Measurements from ENCODE around the gene ZNF746. TPM values are rescaled to one million over a fixed set of nuclear protein-coding genes. Genes with fewer than 3 reads are reported as not detected.

ZNF746 gene
- total and polyA plus RNA-seq, 2 donors (not counting 3 experiments of a cell fraction or from before 2014, with no cell fraction given): 10.5 to 20.8 TPM

GRCh38 chr7:149498811-149499210, 1.2 kb upstream of the ZNF746 start:
- dilution Hi-C loops (cut with MboI; ENCODE audit: extremely low pct_ligation_motif_present, low sequenced_read_pairs): no loop called here
- CTCF ChIA-PET: interaction anchor here (0.7 to 1.0 kb wide), 2 partner anchors 189 to 237 kb away, joined by 3 read pairs; partner anchors contain the start of gene ZNF783

More at GRCh38 chr7:149498811-149499210, 1.2 kb upstream of the ZNF746 start:
- Histone ChIP-seq H3K4me1 (ENCODE audit: control insufficient read depth, extremely low read depth, insufficient read depth, low read length) (peaks cover 11% of the 10 kb centered on the region), H3K4me3 (replicated peaks in 1 of 3; ENCODE audit: insufficient read depth in 1 of 3, low read depth in 1 of 3, low read length in 3 of 3) (no peak overlapping the region), H3K4me2 (ENCODE audit: insufficient read depth, low read length) (no peak overlapping the region), H2AFZ (ENCODE audit: low read depth, low read length) (no peak overlapping the region), H3K36me3 (ENCODE audit: control insufficient read depth in 2 of 2, extremely low read depth in 1 of 2, insufficient read depth in 2 of 2, low read length in 2 of 2) (peaks cover under 1 to 2% of the 10 kb centered on the region in 2 experiments), H3K27ac (ENCODE audit: insufficient read depth, low read depth, low read length) (no peak overlapping the region), H3K79me2 (ENCODE audit: control insufficient read depth, insufficient read depth, low read length) (peaks cover 24% of the 10 kb centered on the region), H3K9ac (replicated peaks; ENCODE audit: extremely low read depth, insufficient read depth, low read length) (no peak overlapping the region), H3K9me1 (replicated peaks; ENCODE audit: control insufficient read depth, extremely low read depth, insufficient read depth, low read length) (no peaks in the 10 kb centered on the region), H3K27me3 (ENCODE audit: control insufficient read depth in 2 of 2, insufficient read depth in 2 of 2, low read length in 2 of 2) (peaks cover 5 to 15% of the 10 kb centered on the region in 2 experiments), H4K20me1 (replicated peaks; ENCODE audit: control insufficient read depth, extremely low read depth, insufficient read depth, low read length) (no peaks in the 10 kb centered on the region), H3K9me3 (replicated peaks; ENCODE audit: control insufficient read depth, insufficient read depth, low read length) (no peaks in the 10 kb centered on the region)
- intact Hi-C loops (cut with micrococcal nuclease): loop anchor here (5.0 to 10.0 kb wide), 4 partner anchors 243 to 474 kb away; partner anchors contain the start of genes PDIA4, ZNF398 and ZNF425
- no peak for DNase-seq (ENCODE audit: low read depth, low spot score)
- POLR2A ChIA-PET: no interaction called here
- no TSS peak for BruUV-seq (replicated peaks)
- TF ChIP-seq FOS (IDR thresholded peaks at IDR 0.05; ENCODE audit: borderline replicate concordance, insufficient read depth, low read length) (no peak), MYC (IDR thresholded peaks at IDR 0.05; ENCODE audit: low read depth, low read length) (no peak), MAX (IDR thresholded peaks at IDR 0.05; ENCODE audit: insufficient read depth, insufficient read length) (no peak), POLR2AphosphoS5 (IDR thresholded peaks at IDR 0.05; ENCODE audit: insufficient read depth, low read depth, low read length) (no peak), GATA2 (IDR thresholded peaks at IDR 0.05; ENCODE audit: insufficient read depth, insufficient read length, low read depth, low read length) (no peak), EZH2 (IDR thresholded peaks at IDR 0.05; ENCODE audit: borderline replicate concordance, low read depth, low read length, severe bottlenecking) (no peak)
- TF ChIP-seq, protein P1, sequence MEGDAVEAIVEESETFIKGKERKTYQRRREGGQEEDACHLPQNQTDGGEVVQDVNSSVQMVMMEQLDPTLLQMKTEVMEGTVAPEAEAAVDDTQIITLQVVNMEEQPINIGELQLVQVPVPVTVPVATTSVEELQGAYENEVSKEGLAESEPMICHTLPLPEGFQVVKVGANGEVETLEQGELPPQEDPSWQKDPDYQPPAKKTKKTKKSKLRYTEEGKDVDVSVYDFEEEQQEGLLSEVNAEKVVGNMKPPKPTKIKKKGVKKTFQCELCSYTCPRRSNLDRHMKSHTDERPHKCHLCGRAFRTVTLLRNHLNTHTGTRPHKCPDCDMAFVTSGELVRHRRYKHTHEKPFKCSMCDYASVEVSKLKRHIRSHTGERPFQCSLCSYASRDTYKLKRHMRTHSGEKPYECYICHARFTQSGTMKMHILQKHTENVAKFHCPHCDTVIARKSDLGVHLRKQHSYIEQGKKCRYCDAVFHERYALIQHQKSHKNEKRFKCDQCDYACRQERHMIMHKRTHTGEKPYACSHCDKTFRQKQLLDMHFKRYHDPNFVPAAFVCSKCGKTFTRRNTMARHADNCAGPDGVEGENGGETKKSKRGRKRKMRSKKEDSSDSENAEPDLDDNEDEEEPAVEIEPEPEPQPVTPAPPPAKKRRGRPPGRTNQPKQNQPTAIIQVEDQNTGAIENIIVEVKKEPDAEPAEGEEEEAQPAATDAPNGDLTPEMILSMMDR (IDR thresholded peaks at IDR 0.05; ENCODE audit: extremely low read depth in 1 of 2, insufficient read depth in 1 of 2, low read depth in 1 of 2, low read length in 2 of 2): no peak
- FAIRE-seq: no peak
